ENCODE measurements around the gene IFT122. TPM values are rescaled to one million over a fixed set of nuclear protein-coding genes. Genes with fewer than 3 reads are reported as not detected.

Gene IFT122
- total and polyA plus RNA-seq, 9 donors = 20.8 to 58.1 (median 45.6) TPM

GRCh38 chr3:129446926-129447325 lies 6.9 kb downstream of the IFT122 start:
- Histone ChIP-seq H3K4me3 (no peak overlapping the region), H3K27ac (no peak overlapping the region), H3K27me3 (no peaks in the 10 kb centered on the region), H3K9me3 (no peaks in the 10 kb centered on the region), H3K4me1 (ENCODE audit: insufficient read depth) (peaks cover 5% of the 10 kb centered on the region), H3K36me3 (no peaks in the 10 kb centered on the region)
- TF ChIP-seq POLR2A (IDR thresholded peaks at IDR 0.05) (no peak), EP300 (IDR thresholded peaks at IDR 0.05) (no peak)
- TF ChIP-seq, protein P1, sequence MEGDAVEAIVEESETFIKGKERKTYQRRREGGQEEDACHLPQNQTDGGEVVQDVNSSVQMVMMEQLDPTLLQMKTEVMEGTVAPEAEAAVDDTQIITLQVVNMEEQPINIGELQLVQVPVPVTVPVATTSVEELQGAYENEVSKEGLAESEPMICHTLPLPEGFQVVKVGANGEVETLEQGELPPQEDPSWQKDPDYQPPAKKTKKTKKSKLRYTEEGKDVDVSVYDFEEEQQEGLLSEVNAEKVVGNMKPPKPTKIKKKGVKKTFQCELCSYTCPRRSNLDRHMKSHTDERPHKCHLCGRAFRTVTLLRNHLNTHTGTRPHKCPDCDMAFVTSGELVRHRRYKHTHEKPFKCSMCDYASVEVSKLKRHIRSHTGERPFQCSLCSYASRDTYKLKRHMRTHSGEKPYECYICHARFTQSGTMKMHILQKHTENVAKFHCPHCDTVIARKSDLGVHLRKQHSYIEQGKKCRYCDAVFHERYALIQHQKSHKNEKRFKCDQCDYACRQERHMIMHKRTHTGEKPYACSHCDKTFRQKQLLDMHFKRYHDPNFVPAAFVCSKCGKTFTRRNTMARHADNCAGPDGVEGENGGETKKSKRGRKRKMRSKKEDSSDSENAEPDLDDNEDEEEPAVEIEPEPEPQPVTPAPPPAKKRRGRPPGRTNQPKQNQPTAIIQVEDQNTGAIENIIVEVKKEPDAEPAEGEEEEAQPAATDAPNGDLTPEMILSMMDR (IDR thresholded peaks at IDR 0.05) = no peak
- intact Hi-C loops (cut with DNase I) = no loop called here
- no peak for DNase-seq
- WGBS, 3 donors = 48 to 78% (median 52%) methylated on average over 1 of the region's 1 CpG

GRCh38 chr3:129448186-129448895 lies 8.3 kb downstream of the IFT122 start:
- Histone ChIP-seq H3K36me3 (no peaks in the 10 kb centered on the region), H3K9me3 (no peaks in the 10 kb centered on the region), H3K27ac (no peak overlapping the region), H3K4me1 (ENCODE audit: insufficient read depth) (no peaks in the 10 kb centered on the region), H3K27me3 (no peaks in the 10 kb centered on the region), H3K4me3 (no peak overlapping the region)
- TF ChIP-seq POLR2A (IDR thresholded peaks at IDR 0.05) (no peak), EP300 (IDR thresholded peaks at IDR 0.05) (no peak)
- TF ChIP-seq, protein P1 (IDR thresholded peaks at IDR 0.05) = no peak
- 91 to 94% (median 93%) methylated on average over 18 of the region's 18 CpGs for WGBS, 3 donors
- no peak for DNase-seq
- intact Hi-C loops (cut with DNase I) = no loop called here

- TF ChIP-seq, protein P1 (IDR thresholded peaks at IDR 0.05) = no peak
- TF ChIP-seq POLR2A (IDR thresholded peaks at IDR 0.05) = no peak
- TF ChIP-seq EP300 (IDR thresholded peaks at IDR 0.05) = no peak
- 65 to 78% (median 70%) methylated on average over 5 of the region's 5 CpGs for WGBS, 3 donors
Observed at GRCh38 chr3:129449279-129450115, 9.5 kb downstream of the IFT122 start.

DNA sequence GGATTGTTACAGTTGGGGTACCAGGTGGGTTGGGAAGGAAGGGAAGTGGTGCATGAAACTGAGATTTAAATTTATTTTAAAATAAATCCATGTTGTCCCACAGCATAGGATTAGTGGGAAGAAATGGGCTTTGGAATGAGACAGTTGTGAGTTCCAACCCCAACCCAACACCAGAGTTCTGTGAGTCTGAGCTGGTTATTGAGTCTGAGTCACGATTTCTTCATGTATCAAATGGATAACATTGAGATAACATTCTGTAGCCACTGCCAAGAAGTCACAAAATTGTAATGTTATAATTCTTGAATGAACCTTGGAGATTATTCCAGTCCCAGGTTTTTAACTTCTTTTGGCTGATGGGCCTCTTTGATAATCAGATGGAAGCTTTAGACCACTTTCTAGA lies 13.7 kb downstream of the IFT122 start:
- Histone ChIP-seq H3K9me3 (no peaks in the 10 kb centered on the region), H3K36me3 (no peaks in the 10 kb centered on the region), H3K27ac (no peak overlapping the region), H3K4me3 (no peak overlapping the region), H3K27me3 (no peaks in the 10 kb centered on the region), H3K4me1 (ENCODE audit: insufficient read depth) (no peaks in the 10 kb centered on the region)
- no peak for TF ChIP-seq EP300 (IDR thresholded peaks at IDR 0.05)
- TF ChIP-seq, protein P1 (IDR thresholded peaks at IDR 0.05) = no peak
- TF ChIP-seq POLR2A (IDR thresholded peaks at IDR 0.05) = no peak
- intact Hi-C loops (cut with DNase I) = no loop called here
- WGBS, 3 donors = 43 to 51% (median 47%) methylated on average over 1 of the region's 1 CpG
- no peak for DNase-seq

More at GRCh38 chr3:129449279-129450115, 9.5 kb downstream of the IFT122 start:
- intact Hi-C loops (cut with DNase I) = no loop called here
- no peaks in the 10 kb centered on the region for H3K36me3 ChIP-seq
- no peak overlapping the region for H3K4me3 ChIP-seq
- no peaks in the 10 kb centered on the region for H3K4me1 ChIP-seq (ENCODE audit: insufficient read depth)
- H3K27me3 ChIP-seq = no peaks in the 10 kb centered on the region
- H3K27ac ChIP-seq = no peak overlapping the region
- H3K9me3 ChIP-seq = no peaks in the 10 kb centered on the region
- no peak for DNase-seq
